ENCODE data around the gene NFATC1. TPM values are rescaled to one million over a fixed set of nuclear protein-coding genes. Genes with fewer than 3 reads are reported as not detected.
"Not testable (repeated sequence)": the region's sequence is repeated elsewhere in the genome, so short reads cannot be mapped to it uniquely, and the experiment has no call there.

Gene NFATC1
- total RNA-seq, 1 donor = 23.9 TPM

DNA sequence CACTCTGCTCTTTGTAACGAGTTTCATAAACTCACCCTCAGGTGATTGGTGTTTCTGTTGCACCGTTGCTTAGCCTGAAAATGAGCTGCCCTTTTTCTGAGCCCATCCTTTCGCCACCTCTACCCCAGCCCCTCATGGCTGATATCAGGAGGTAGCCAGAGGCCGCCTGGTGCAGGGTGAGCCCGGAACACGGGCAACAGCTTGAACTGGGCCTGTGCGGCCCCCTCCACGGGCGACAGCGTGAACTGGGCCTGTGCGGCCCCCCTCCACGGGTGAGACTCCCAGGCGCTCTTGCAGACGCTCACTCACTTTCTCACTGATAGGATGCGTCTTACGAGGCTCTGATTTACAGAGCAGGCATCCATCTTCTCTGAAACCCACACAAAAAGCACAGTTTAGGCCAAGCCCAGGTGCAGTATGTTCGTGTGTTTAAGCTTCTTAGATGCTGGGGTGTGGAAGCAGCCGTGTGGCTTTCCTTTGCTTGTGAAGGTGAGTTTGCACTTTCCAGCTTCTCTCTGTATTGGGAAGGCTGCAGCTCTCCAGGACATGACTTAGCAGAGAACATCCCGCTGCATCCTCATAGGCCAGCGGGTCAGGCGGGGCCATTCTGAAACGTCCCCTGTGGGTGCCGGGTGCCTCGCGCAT, 83.5 kb downstream of the NFATC1 start:
- Histone ChIP-seq H3K27me3 (ENCODE audit: insufficient read depth, low read length) (no peaks in the 10 kb centered on the region), H3K4me1 (ENCODE audit: insufficient read depth, low read length) (no peaks in the 10 kb centered on the region), H3K4me3 (ENCODE audit: low read length) (no peak overlapping the region), H3K9me3 (ENCODE audit: low read depth, low read length) (no peaks in the 10 kb centered on the region)

DNA sequence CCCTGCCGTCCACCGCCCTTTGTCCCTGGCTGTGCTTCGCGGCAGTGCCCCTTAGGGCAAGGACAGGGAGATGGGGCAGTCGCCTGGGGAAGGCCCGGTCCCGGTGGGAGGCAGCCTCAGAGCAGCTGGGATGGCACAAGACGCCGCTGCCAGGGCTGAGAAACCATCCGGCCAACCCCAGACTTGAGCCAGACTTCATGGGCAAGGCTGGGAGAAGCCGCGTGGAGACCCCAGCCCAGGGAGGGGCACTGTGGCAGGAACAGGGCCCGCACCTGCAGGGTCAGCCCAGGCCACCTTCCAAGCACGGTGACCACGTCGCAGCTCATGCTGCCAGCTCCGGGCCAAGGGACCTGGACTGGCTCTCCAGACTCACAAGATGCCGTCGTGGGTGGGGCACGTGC, 84.0 kb downstream of the NFATC1 start:
- H3K4me1 ChIP-seq (ENCODE audit: insufficient read depth, low read length) = no peaks in the 10 kb centered on the region
- H3K9me3 ChIP-seq (ENCODE audit: low read depth, low read length) = no peaks in the 10 kb centered on the region
- H3K4me3 ChIP-seq (ENCODE audit: low read length) = no peak overlapping the region
- no peaks in the 10 kb centered on the region for H3K27me3 ChIP-seq (ENCODE audit: insufficient read depth, low read length)

DNA sequence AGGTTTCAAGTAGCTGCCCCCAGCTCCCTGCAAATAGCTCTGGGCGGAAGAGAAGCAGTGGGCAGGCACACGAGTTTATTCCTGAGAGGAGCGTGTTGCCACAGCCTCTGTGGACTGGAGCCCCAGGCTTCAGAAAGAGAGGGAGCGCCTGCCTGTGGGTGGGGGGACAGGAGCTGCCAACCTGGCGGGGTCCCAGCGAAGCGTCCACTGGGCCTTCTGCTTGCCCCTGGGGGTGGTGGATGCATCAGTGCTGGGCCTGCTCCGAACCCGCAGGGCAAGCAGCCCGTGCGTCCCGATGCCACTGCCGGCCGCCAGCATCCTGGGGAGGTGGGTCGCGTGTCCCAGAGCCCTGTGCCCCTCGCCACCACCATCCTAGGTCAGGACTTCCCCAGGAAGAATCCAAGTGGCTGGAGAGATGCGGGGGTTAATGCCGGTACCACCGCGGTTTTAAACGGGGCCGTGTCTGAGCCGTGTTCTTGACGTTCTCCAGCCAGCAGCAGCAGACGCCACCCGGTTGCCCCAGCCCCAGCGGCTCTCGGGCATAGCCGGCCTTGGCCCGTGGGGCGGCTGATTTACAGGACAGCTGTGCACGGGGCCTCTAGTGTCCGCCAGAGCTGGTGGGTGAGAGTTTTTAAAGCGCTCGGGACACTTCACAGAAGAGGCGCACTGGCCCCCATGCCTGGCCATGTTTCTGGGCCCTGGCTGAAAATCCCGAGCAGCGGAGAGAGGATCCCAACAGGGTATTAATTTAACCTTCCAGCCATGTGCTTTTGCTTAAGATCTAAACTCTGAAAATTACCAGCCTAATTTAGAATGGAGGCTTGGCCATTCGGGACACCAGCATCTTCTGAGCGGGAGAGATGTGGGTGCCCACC, 84.7 kb downstream of the NFATC1 start:
- Histone ChIP-seq H3K4me3 (ENCODE audit: low read length) (no peak overlapping the region), H3K9me3 (ENCODE audit: low read depth, low read length) (no peaks in the 10 kb centered on the region), H3K27me3 (ENCODE audit: insufficient read depth, low read length) (no peaks in the 10 kb centered on the region), H3K4me1 (ENCODE audit: insufficient read depth, low read length) (no peaks in the 10 kb centered on the region)

DNA sequence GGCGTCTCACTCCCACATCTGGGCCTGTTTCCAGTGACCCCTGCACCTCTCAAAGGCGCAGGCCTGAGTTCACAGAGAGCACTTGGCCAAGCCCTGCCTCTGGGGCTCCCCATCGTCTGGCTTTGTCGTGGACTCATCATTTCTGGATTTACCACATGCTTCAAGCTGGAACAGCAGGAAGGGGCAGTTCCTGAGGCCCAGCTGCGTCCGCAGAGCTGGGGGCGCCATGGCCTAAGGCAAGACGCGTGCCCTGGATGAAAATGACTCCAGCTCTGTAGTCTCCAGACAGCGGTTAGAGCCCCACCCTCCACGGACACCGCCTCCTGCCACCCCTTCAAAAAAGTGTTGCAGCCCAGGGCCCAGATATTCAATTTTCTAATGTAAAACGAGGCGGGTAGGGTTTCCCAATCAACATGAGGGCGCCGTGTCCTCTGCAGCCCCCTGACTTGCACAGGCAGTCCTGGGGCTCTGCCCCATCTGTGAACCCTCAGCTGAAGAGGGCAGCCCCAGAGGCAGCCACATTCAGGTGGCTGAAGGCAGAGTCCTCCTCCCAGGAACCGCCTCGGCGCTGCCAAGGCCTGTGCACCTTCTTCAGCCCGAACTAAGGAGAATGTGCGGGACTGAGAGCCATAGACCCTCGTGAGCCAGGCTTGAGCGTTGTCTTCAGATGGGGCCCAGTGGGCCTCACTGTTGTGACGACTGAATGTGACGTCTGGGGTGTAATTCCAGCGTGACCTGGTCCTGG, 85.5 kb downstream of the NFATC1 start:
- Histone ChIP-seq H3K27me3 (ENCODE audit: insufficient read depth, low read length) (no peaks in the 10 kb centered on the region), H3K4me1 (ENCODE audit: insufficient read depth, low read length) (no peaks in the 10 kb centered on the region), H3K9me3 (ENCODE audit: low read depth, low read length) (no peaks in the 10 kb centered on the region), H3K4me3 (ENCODE audit: low read length) (no peak overlapping the region)

DNA sequence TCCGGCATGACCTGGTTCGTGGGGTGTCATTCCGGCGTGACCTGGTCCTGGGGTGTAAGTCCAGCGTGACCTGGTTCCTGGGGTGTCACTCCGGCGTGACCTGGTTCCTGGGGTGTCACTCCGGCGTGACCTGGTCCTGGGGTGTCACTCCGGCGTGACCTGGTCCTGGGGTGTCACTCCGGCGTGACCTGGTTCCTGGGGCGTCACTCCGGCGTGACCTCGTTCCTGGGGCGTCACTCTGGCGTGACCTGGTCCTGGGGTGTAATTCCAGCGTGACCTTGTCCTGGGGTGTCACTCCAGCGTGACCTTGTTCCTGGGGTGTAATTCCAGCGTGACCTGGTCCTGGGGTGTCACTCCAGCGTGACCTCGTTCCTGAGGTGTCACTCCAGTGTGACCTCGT, 87.7 kb downstream of the NFATC1 start:
- not testable (repeated sequence) for H3K27me3 ChIP-seq (ENCODE audit: insufficient read depth, low read length); H3K9me3 ChIP-seq (ENCODE audit: low read depth, low read length); H3K4me1 ChIP-seq (ENCODE audit: insufficient read depth, low read length); H3K4me3 ChIP-seq (ENCODE audit: low read length)

DNA sequence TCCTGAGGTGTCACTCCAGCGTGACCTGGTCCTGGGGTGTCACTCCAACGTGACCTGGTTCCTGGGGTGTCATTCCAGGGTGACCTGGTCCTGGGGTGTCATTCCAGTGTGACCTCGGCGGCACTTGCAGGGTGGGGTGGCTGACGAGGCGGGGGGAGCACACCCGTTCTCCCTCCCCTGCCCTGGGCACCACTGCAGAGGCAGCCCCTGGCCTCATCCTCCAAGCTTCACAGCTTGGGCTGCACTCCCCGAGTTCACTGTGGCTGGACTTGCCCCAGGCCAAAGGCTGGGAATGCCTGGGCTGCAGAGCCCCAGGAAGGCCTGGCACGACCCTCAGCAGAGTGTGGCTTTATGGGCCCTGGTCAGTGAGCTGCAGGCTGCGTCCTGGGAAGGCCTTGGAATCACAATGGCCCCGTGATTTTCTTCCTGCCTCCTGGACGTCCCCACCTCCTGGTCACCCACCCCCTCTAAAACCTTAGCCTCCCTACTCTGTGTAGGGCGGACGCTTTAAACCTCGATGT, 88.3 kb downstream of the NFATC1 start:
- no peaks in the 10 kb centered on the region for H3K4me1 ChIP-seq (ENCODE audit: insufficient read depth, low read length)
- no peak overlapping the region for H3K4me3 ChIP-seq (ENCODE audit: low read length)
- no peaks in the 10 kb centered on the region for H3K9me3 ChIP-seq (ENCODE audit: low read depth, low read length)
- no peaks in the 10 kb centered on the region for H3K27me3 ChIP-seq (ENCODE audit: insufficient read depth, low read length)

DNA sequence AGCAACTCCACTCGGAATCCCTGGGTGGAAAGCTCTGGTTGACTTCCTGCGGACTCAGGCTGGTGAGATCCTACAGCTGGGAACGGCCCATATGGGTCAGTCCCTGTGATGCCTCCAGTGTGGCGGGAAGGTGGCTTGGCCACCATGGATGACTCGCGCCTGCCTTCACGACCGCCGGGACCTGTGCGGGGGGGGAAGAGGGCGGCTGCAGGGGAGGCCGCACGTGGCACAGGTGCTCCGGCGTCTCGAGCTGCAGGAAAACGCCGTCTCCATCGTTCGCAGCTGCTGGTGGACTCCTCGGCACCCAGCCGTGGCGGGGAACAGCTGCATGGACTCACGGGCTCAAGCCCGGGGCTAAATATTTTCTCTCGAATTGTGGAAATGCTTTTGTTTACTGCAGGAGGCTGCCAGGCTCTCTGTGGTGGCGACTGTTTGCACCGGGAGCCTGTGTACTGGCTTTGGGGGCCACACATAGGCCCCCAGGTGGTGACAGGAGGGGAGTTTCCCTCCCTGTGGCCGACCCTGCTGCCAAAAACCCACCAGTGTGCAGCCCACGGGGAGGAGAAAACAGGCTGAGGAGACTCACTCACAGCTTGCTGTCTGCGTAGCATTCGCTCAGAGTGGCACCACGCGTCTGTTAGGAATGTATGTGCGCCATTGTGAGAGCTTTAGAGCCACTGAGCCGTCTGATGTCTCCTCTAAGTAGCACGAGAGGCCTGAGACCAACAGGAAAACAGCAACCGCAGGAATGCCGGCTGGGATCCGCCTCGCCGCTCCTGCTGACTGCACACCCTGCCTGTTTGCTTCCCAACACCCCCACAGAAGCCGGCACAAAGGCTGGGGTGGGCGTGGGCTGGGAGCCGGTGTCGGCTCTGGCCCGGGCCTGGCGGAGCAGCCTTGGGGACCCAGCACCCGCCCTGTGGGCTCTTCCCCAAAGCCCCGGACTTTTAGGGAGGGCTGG, 89.2 kb downstream of the NFATC1 start:
- no peaks in the 10 kb centered on the region for H3K27me3 ChIP-seq (ENCODE audit: insufficient read depth, low read length)
- no peaks in the 10 kb centered on the region for H3K4me1 ChIP-seq (ENCODE audit: insufficient read depth, low read length)
- H3K4me3 ChIP-seq (ENCODE audit: low read length) = no peak overlapping the region
- H3K9me3 ChIP-seq (ENCODE audit: low read depth, low read length) = no peaks in the 10 kb centered on the region

DNA sequence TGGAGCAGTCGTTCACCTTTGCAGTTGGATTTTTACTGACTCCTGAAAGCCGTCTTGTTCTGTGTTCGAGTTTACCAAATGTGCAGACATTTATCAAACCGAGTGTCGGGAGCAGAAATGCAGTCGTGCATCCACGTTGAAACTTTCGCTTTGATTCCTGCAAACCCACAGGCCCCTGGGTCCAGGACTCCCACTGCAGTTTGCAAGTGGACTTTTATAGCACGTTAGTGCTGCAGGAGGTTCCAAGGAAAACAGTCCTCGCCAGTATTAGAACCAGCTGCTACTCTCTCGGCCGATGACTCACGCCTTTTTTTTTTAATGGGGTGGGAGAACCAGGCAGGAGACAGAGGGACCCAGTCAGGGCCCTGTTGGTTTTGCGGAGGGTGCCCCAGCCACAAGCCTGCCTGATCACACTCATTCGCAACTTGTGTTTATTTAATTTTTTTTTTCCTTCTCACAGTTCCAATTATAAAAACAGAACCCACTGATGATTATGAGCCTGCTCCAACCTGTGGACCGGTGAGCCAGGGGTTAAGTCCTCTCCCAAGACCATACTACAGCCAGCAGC, 90.1 kb downstream of the NFATC1 start:
- H3K27me3 ChIP-seq (ENCODE audit: insufficient read depth, low read length) = no peaks in the 10 kb centered on the region
- no peak overlapping the region for H3K4me3 ChIP-seq (ENCODE audit: low read length)
- H3K4me1 ChIP-seq (ENCODE audit: insufficient read depth, low read length) = no peaks in the 10 kb centered on the region
- no peaks in the 10 kb centered on the region for H3K9me3 ChIP-seq (ENCODE audit: low read depth, low read length)

DNA sequence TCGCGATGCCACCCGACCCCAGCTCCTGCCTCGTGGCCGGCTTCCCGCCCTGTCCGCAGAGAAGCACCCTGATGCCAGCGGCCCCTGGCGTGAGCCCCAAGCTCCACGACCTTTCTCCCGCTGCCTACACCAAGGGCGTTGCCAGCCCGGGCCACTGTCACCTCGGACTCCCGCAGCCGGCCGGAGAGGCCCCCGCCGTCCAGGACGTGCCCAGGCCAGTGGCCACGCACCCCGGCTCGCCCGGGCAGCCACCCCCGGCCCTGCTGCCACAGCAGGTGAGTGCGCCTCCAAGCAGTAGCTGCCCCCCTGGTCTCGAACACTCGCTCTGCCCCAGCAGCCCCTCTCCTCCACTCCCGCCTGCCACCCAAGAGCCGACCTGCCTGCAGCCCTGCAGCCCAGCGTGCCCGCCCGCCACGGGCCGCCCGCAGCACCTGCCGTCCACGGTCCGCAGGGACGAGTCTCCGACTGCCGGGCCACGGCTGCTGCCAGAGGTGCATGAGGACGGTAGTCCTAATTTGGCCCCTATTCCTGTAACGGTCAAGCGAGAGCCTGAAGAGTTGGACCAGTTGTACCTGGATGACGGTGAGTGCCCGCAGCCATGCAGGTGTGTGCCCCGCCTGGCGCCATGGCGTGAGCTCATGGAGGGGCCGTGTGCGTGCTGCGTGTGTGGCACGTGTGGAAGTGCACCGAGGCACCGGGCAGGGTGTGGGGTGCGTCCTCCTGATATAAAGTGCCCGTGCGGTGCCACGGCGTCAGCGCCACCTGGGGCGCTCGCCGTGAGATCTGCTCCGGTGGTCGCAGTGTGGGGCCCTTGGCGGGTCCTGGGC, 90.8 kb downstream of the NFATC1 start:
- H3K27me3 ChIP-seq (ENCODE audit: insufficient read depth, low read length) = no peaks in the 10 kb centered on the region
- no peaks in the 10 kb centered on the region for H3K9me3 ChIP-seq (ENCODE audit: low read depth, low read length)
- no peaks in the 10 kb centered on the region for H3K4me1 ChIP-seq (ENCODE audit: insufficient read depth, low read length)
- no peak overlapping the region for H3K4me3 ChIP-seq (ENCODE audit: low read length)

DNA sequence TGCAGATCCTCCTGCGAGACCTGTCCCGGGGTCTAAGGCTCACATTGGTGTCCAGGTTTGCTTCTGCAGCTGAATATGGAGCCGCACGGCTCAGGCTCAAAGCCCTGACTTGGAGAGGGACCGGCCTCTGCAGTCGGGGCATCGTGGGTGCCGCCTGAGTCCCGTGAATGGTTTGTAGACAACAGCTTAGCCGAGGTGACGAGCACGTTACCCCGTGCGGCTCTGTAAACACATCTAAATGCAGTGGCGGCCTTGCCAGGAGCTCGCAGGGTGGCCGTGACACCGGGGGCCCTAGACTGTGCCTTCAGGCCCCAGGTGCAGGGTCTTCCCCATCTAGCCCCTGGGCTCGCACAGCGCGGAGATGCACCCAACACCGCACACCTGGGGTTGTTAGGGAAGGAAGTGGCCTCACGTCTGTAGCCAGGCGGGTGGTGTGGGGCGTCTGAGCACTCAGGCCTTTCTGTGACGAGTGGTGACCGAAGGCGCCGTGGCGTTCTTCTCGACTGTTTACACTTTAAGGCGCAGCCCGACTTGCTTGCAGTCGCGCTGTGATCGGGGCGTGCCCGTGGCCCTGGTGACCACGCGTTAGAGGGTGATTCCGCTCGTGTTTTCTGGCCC, 91.6 kb downstream of the NFATC1 start:
- Histone ChIP-seq H3K4me1 (ENCODE audit: insufficient read depth, low read length) (no peaks in the 10 kb centered on the region), H3K27me3 (ENCODE audit: insufficient read depth, low read length) (no peaks in the 10 kb centered on the region), H3K9me3 (ENCODE audit: low read depth, low read length) (no peaks in the 10 kb centered on the region), H3K4me3 (ENCODE audit: low read length) (no peak overlapping the region)

DNA sequence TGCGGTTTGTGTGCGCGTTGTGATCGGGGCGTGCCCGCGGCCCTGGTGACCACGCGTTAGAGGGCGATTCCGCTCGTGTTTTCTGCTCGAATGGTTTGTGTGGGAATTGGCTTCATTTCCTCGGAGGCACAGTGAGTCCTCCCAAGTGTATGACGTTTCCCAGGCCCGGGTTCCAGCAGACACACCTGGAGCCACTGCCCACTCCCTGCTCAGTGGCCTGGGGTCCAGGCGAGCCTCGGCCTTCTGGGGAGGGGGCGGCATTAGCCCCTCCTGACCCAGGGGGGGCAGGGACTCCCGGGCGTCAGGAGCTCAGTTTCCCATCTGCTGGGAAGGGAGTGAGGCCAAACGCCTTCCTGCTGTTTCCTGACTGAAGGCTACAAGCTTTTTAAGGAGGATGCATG, 92.1 kb downstream of the NFATC1 start:
- no peaks in the 10 kb centered on the region for H3K27me3 ChIP-seq (ENCODE audit: insufficient read depth, low read length)
- no peak overlapping the region for H3K4me3 ChIP-seq (ENCODE audit: low read length)
- H3K9me3 ChIP-seq (ENCODE audit: low read depth, low read length) = no peaks in the 10 kb centered on the region
- H3K4me1 ChIP-seq (ENCODE audit: insufficient read depth, low read length) = no peaks in the 10 kb centered on the region

DNA sequence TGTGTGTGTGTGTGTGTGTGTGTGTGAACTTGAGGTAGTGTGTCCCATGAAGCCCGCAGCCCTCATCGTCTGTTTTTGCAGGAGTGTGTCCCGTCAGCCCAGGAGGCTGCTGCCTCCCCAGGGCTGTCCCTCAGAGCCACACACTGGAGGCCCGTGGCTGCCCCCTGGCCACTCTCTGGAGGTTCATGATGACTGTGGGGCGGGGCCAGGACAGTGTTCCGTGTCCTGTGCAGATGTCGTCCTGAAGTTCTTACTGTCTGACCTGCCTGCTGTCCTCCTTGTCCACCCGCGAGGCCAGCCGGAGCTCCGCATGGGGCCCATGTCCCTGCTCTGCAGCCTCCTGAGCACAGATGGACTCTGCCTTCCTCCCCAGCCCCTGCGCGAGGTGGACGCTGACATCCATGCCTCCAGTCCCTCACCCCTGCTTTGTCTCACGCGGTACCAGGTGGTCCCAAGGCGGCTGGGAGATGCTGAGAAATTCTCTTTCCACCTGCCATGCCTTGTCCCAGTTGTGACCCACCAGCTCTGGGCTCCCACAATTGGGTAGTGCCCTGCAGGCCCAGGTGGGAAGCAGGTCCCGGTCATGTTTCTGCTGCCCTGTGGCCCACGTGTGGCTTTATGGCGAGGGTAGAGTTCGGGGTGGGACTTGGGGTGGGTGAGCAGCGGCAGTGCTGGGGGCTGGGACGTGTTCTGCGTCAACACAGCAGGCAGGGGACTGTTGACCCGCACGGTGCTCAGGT, 92.8 kb downstream of the NFATC1 start:
- no peaks in the 10 kb centered on the region for H3K27me3 ChIP-seq (ENCODE audit: insufficient read depth, low read length)
- H3K4me3 ChIP-seq (ENCODE audit: low read length) = no peak overlapping the region
- no peaks in the 10 kb centered on the region for H3K4me1 ChIP-seq (ENCODE audit: insufficient read depth, low read length)
- no peaks in the 10 kb centered on the region for H3K9me3 ChIP-seq (ENCODE audit: low read depth, low read length)

Measured in mononuclear cell (primary cell).